ENCODE results near the gene ORC3. TPM values are rescaled to one million over a fixed set of nuclear protein-coding genes. Genes with fewer than 3 reads are reported as not detected.

ORC3 gene
- total RNA-seq (2014; rRNA removed; shearing (Covaris generic)), result 54.5 and 74.0 TPM in 2 replicates

DNA sequence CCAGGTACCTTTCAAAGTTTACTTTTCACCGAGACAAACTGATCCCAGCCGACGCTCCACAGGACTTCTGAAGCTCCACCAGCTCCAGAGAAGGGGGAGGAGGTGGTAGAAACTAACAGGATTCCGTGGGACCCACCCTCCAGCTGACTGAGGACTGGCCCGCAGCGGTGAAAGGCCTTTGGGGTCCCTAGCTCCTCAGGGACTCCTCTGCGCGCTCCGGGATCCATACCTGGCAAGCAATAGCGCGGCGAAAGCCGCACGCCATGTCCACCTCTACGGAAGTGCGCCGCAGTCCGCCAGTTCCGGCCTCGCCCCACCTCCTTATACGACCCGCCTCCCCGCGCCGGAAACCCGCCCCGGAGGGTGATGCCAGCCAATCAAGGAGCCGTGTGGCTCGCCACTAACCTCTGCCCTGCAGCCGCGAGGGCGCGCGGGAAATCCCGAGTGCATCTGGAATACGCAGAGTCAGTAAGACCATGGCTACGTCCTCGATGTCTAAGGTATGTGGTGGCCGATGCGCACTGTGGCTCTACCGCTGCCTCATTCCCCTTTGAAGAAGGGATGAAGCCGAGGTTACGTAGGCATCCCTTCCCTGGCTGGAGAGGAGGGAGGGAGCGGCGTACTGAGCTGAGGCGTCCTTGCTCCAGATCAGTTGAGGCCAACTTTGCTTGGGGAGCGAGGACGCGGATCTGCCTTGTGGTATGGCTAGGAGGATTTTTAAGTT, at the start of gene ORC3, which contains the start of gene RARS2:
TSS of gene ORC3 (plus strand) at position 443 of the 724 bp plus-strand sequence. CDS start at position 477, 34 bp downstream.
TSS of gene RARS2 (minus strand) at position 295 of the 724 bp plus-strand sequence. CDS start at position 265, 30 bp downstream.
- no peaks in the 10 kb centered on the region for H3K27me3 ChIP-seq (ENCODE audit: control insufficient read depth, insufficient read depth, low read length)
- peak within 1 kb of the TSS; percentile 71 for H3K4me3 ChIP-seq (ENCODE audit: insufficient read depth, low read depth, low read length)
- peak; percentile 94 for DNase-seq
- peaks cover 1% of the 10 kb centered on the region for H3K36me3 ChIP-seq (replicated peaks; ENCODE audit: control insufficient read depth, insufficient read depth, low read length)

GRCh38 chr6:87540539-87540938, 49.4 kb upstream of the ORC3 start:
- no peak overlapping the region for H3K4me3 ChIP-seq (ENCODE audit: insufficient read depth, low read depth, low read length)
- H3K27me3 ChIP-seq (ENCODE audit: control insufficient read depth, insufficient read depth, low read length), result no peaks in the 10 kb centered on the region
- peaks cover 4% of the 10 kb centered on the region for H3K36me3 ChIP-seq (replicated peaks; ENCODE audit: control insufficient read depth, insufficient read depth, low read length)
- DNase-seq, result no peak

DNA sequence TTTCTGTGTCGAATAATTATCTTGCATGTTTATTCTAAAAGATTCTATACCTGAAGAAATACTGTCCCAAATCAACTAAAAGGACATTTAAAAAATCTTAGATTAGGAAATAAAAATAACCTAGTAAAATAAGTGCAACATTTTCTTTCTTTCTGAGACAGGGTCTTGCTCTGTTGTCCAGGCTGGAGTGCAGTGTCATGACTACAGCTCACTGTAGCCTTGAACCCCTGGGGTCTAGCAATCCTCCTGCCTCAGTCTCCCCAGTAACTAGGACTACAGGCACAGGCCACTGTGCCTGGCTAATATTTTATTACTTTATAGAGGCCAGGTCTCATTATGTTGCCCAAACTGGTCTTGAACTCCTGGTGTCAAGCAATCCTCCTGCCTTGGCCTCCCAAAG, 48.9 kb upstream of the ORC3 start:
- DNase-seq, result no peak
- no peak overlapping the region for H3K4me3 ChIP-seq (ENCODE audit: insufficient read depth, low read depth, low read length)
- no peaks in the 10 kb centered on the region for H3K27me3 ChIP-seq (ENCODE audit: control insufficient read depth, insufficient read depth, low read length)
- H3K36me3 ChIP-seq (replicated peaks; ENCODE audit: control insufficient read depth, insufficient read depth, low read length), result peaks cover 4% of the 10 kb centered on the region

GRCh38 chr6:87541744-87542143, 48.2 kb upstream of the ORC3 start:
- H3K4me3 ChIP-seq (ENCODE audit: insufficient read depth, low read depth, low read length), result no peak overlapping the region
- no peaks in the 10 kb centered on the region for H3K27me3 ChIP-seq (ENCODE audit: control insufficient read depth, insufficient read depth, low read length)
- H3K36me3 ChIP-seq (replicated peaks; ENCODE audit: control insufficient read depth, insufficient read depth, low read length), result peaks cover 4% of the 10 kb centered on the region
- DNase-seq, result no peak

DNA sequence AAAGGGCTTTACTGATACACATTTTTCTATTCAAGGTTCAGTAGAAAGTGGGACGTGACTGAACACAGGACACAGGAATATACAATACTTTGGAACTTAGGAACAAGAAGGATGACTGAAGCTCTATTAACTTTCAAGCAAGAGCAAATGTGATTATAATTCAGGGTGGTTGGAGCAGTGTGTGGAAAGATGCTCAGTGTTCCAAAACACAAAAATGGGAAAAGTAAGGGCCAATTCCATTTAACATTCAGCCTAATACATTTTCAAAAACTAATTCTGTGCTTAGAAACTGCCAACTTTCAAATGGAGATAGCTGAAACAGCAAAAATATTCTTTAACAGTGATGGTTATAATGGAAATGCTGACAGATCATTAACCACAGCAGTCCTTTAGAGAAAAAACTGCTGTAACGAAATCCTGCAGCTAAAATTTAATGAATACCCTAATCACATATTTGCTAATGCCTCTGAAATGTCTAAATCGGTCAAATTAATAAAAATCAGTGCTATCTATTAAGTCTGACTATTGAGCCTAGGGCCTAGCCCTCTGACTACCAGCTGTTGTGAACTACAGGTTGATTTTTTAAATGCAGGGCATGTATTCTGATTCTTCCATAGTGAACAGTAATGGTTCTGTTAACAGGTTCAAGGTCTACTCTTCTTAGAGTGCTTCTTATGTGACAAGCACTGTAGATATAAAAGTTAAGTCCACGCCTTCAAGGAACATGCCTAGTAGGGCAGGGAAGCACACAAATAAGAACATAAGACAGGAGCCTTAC, 46.0 kb upstream of the ORC3 start:
- no peak for DNase-seq
- H3K4me3 ChIP-seq (ENCODE audit: insufficient read depth, low read depth, low read length), result no peak overlapping the region
- no peaks in the 10 kb centered on the region for H3K27me3 ChIP-seq (ENCODE audit: control insufficient read depth, insufficient read depth, low read length)
- peaks cover 4% of the 10 kb centered on the region for H3K36me3 ChIP-seq (replicated peaks; ENCODE audit: control insufficient read depth, insufficient read depth, low read length)

- peaks cover 4% of the 10 kb centered on the region for H3K36me3 ChIP-seq (replicated peaks; ENCODE audit: control insufficient read depth, insufficient read depth, low read length)
- no peak overlapping the region for H3K4me3 ChIP-seq (ENCODE audit: insufficient read depth, low read depth, low read length)
- H3K27me3 ChIP-seq (ENCODE audit: control insufficient read depth, insufficient read depth, low read length), result no peaks in the 10 kb centered on the region
- no peak for DNase-seq
Observed at GRCh38 chr6:87544474-87544735, 45.5 kb upstream of the ORC3 start.

GRCh38 chr6:87551799-87552198, 38.1 kb upstream of the ORC3 start:
- DNase-seq, result no peak
- Histone ChIP-seq H3K36me3 (replicated peaks; ENCODE audit: control insufficient read depth, insufficient read depth, low read length) (peaks cover 1% of the 10 kb centered on the region; the same call in 1 of the 2 replicates), H3K4me3 (ENCODE audit: insufficient read depth, low read depth, low read length) (no peak overlapping the region), H3K27me3 (ENCODE audit: control insufficient read depth, insufficient read depth, low read length) (no peaks in the 10 kb centered on the region)

DNA sequence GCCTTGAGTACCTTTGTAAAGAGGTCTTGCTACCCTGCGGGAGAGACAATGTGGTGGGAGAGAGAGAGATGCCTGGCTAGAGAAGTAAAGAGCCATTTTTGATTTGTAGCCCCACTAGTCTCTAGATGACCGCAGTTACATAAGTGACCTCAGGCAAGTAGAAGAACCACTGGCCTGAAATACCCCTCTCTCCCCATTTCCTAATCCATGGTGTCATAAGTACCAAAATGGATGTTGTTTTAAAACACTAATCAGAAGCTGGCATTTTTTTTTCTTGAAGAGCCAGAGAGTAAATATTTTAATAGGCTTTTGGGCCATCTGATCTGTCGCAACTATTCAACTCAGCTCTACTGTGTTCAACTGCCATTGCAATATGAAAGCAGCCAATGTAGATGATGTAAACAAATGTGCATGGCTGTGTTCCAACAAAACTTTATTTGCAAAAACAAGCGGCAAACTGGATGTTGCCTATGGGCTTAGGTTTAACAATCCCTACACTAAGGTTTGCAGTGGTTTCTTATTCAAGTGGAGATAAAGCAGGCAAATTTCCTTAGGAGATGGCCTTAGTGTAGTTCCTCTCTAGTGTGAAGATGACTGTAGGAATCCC, 36.7 kb upstream of the ORC3 start:
- Histone ChIP-seq H3K36me3 (replicated peaks; ENCODE audit: control insufficient read depth, insufficient read depth, low read length) (peaks cover 1% of the 10 kb centered on the region; the same call in 1 of the 2 replicates), H3K27me3 (ENCODE audit: control insufficient read depth, insufficient read depth, low read length) (no peaks in the 10 kb centered on the region), H3K4me3 (ENCODE audit: insufficient read depth, low read depth, low read length) (no peak overlapping the region)
- DNase-seq, result no peak

GRCh38 chr6:87555506-87555905, 34.4 kb upstream of the ORC3 start:
- H3K36me3 ChIP-seq (replicated peaks; ENCODE audit: control insufficient read depth, insufficient read depth, low read length), result peaks cover 1% of the 10 kb centered on the region; the same call in 1 of the 2 replicates
- no peak for DNase-seq

DNA sequence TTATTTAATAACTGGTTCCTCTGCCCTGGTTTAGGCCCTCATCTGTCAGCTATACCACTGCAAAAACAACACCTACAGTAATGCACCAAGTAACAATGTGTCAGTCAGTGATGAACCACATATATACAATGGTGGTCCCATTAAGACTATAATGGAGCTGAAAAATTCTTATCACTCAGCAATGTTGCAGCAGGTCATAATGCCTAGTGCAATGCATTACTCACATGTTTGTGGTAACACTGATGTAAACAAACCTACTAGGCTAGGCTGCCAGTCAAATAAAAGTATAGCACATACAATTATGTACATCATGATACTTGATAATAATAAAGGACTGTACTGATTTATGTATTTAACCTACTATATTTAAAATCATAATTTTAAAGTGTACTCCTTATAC, 31.5 kb upstream of the ORC3 start:
- H3K4me3 ChIP-seq (ENCODE audit: insufficient read depth, low read depth, low read length), result no peak overlapping the region
- H3K27me3 ChIP-seq (ENCODE audit: control insufficient read depth, insufficient read depth, low read length), result no peaks in the 10 kb centered on the region
- DNase-seq, result no peak
- H3K36me3 ChIP-seq (replicated peaks; ENCODE audit: control insufficient read depth, insufficient read depth, low read length), result peaks cover 3% of the 10 kb centered on the region

More at GRCh38 chr6:87555506-87555905, 34.4 kb upstream of the ORC3 start:
- Histone ChIP-seq H3K27me3 (ENCODE audit: control insufficient read depth, insufficient read depth, low read length) (no peaks in the 10 kb centered on the region), H3K4me3 (ENCODE audit: insufficient read depth, low read depth, low read length) (no peak overlapping the region)

GRCh38 chr6:87561017-87561416, 28.9 kb upstream of the ORC3 start:
- peaks cover 3% of the 10 kb centered on the region for H3K36me3 ChIP-seq (replicated peaks; ENCODE audit: control insufficient read depth, insufficient read depth, low read length)
- no peak for DNase-seq
- no peak overlapping the region for H3K4me3 ChIP-seq (ENCODE audit: insufficient read depth, low read depth, low read length)
- no peaks in the 10 kb centered on the region for H3K27me3 ChIP-seq (ENCODE audit: control insufficient read depth, insufficient read depth, low read length)

DNA sequence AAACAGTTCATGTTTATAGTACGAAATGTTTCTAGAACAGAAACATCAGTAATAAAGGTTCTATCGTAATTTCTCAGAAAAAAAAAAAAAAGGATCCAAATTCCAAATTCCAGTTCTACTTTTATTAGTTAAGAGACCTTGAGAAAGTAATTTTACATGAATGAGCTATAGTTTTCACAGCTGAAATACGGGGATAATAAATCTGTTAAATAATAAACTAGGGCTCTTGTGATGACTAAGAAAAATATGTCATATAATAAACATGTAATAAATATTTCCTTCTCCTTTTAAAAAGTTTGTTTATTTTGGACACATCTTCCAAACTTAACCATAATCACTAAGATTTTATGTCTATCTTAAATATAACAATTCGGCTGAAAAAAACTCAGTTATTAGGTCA, 17.9 kb upstream of the ORC3 start:
- Histone ChIP-seq H3K27me3 (ENCODE audit: control insufficient read depth, insufficient read depth, low read length) (no peaks in the 10 kb centered on the region), H3K36me3 (replicated peaks; ENCODE audit: control insufficient read depth, insufficient read depth, low read length) (no peaks in the 10 kb centered on the region; the same call in 1 of the 2 replicates), H3K4me3 (ENCODE audit: insufficient read depth, low read depth, low read length) (no peak overlapping the region)
- no peak for DNase-seq

DNA sequence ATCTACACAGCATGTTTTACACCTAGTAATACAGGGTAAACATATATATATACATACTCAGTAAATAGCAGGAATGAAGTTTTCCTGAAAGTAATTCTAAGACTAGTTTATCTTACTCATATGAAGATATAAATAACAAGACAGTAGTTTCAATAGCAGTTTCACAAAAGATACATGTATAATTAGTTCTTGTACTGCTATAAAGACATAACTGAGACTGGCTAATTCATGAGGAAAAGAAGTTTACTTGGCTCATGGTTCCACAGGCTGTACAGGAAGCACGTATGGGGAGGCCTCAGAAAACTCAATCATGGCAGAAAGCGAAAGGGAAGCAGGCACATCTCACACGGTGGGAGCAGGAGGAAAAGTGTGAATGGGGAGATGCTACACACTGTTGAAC, 17.1 kb upstream of the ORC3 start:
- DNase-seq, result no peak
- Histone ChIP-seq H3K36me3 (replicated peaks; ENCODE audit: control insufficient read depth, insufficient read depth, low read length) (no peaks in the 10 kb centered on the region; the same call in 1 of the 2 replicates), H3K4me3 (ENCODE audit: insufficient read depth, low read depth, low read length) (no peak overlapping the region), H3K27me3 (ENCODE audit: control insufficient read depth, insufficient read depth, low read length) (no peaks in the 10 kb centered on the region)

- no peaks in the 10 kb centered on the region; the same call in 1 of the 2 replicates for H3K36me3 ChIP-seq (replicated peaks; ENCODE audit: control insufficient read depth, insufficient read depth, low read length)
- no peaks in the 10 kb centered on the region for H3K27me3 ChIP-seq (ENCODE audit: control insufficient read depth, insufficient read depth, low read length)
- H3K4me3 ChIP-seq (ENCODE audit: insufficient read depth, low read depth, low read length), result no peak overlapping the region
- no peak for DNase-seq
Observed at GRCh38 chr6:87573307-87574024, 16.5 kb upstream of the ORC3 start.
